Erythroblast (primary cell): ENCODE measurements around the gene YTHDC2.

Source experiments
- GATA1 ChIP-seq: IDR thresholded peaks from 2 replicates; pipeline ENCODE4 v1.6.1; 2011; ENCODE audit warnings: low read depth, mild to moderate bottlenecking, control low read depth, low read length, moderate library complexity
- POLR2A ChIP-seq: IDR thresholded peaks from 2 replicates; pipeline ENCODE4 v1.6.1; 2011; ENCODE audit warnings: mild to moderate bottlenecking, low read length

GRCh38 chr5:113507601-113508000 lies 5.9 kb upstream of the YTHDC2 start:
- no peak for TF ChIP-seq POLR2A
- TF ChIP-seq GATA1 = no peak
